ENCODE results near the gene GADL1. TPM values are rescaled to one million over a fixed set of nuclear protein-coding genes. Genes with fewer than 3 reads are reported as not detected.

The GADL1 gene
- total and polyA plus RNA-seq, 2 experiments from 2014 or later, result not detected

GRCh38 chr3:30681649-30682211, 212.7 kb downstream of the GADL1 start:
- Histone ChIP-seq H3K4me1 (ENCODE audit: insufficient read depth) (peaks cover 34% of the 10 kb centered on the region), H3K4me3 (0 out of 2 replicates have a peak overlapping the region, but pooled peaks have one; percentile 33), H2AFZ (peak overlapping the region; percentile 35), H4K20me1 (ENCODE audit: insufficient read depth) (no peaks in the 10 kb centered on the region), H3K9ac (peak overlapping the region; percentile 32), H3K27me3 (replicated peaks; ENCODE audit: insufficient read depth) (no peaks in the 10 kb centered on the region), H3K9me2 (ENCODE audit: insufficient read depth) (no peaks in the 10 kb centered on the region), H3K79me2 (ENCODE audit: insufficient read depth) (peaks cover 85% of the 10 kb centered on the region), H3K27ac (peak overlapping the region; percentile 51), H3K36me3 (ENCODE audit: low read depth) (peaks cover 52% of the 10 kb centered on the region), H3F3A (ENCODE audit: insufficient read depth) (peaks cover 40% of the 10 kb centered on the region), H3K4me2 (ENCODE audit: unreplicated experiment) (peak overlapping the region; percentile 63), H3K9me3 (ENCODE audit: low read depth) (no peaks in the 10 kb centered on the region)
- peak; percentile 60 for DNase-seq
- in situ Hi-C loops (cut with MboI), result no loop called here
- TF ChIP-seq EZH2phosphoT487 (IDR thresholded peaks at IDR 0.05; ENCODE audit: insufficient read depth, low read depth) (no peak), EZH2 (IDR thresholded peaks at IDR 0.05; ENCODE audit: insufficient read depth, poor library complexity, severe bottlenecking) (no peak)
- WGBS, 2 experiments (ENCODE audit: low coverage in 1 of 2, low lambda C conversion rate in 2 of 2, missing lambda C conversion rate in 2 of 2), result 18 to 29% methylated on average over 6 of the region's 6 CpGs

GRCh38 chr3:30680789-30681648, 213.4 kb downstream of the GADL1 start:
- H3K9me3 ChIP-seq (ENCODE audit: low read depth), result no peaks in the 10 kb centered on the region
- in situ Hi-C loops (cut with MboI), result no loop called here
- 12 to 22% methylated on average over 18 of the region's 18 CpGs for WGBS, 2 experiments (ENCODE audit: low coverage in 1 of 2, low lambda C conversion rate in 2 of 2, missing lambda C conversion rate in 2 of 2)
- peak overlapping the region; percentile 32 for H3K9ac ChIP-seq
- H3K27me3 ChIP-seq (replicated peaks; ENCODE audit: insufficient read depth), result no peaks in the 10 kb centered on the region
- H3K79me2 ChIP-seq (ENCODE audit: insufficient read depth), result peaks cover 85% of the 10 kb centered on the region
- DNase-seq, result peak; percentile 50
- no peaks in the 10 kb centered on the region for H3K9me2 ChIP-seq (ENCODE audit: insufficient read depth)
- H3F3A ChIP-seq (ENCODE audit: insufficient read depth), result peaks cover 42% of the 10 kb centered on the region
- H2AFZ ChIP-seq, result peak overlapping the region; percentile 35
- peak overlapping the region; percentile 63 for H3K4me2 ChIP-seq (ENCODE audit: unreplicated experiment)
- no peak for TF ChIP-seq EZH2phosphoT487 (IDR thresholded peaks at IDR 0.05; ENCODE audit: insufficient read depth, low read depth)
- H3K36me3 ChIP-seq (ENCODE audit: low read depth), result peaks cover 57% of the 10 kb centered on the region
- 0 out of 2 replicates have a peak overlapping the region, but pooled peaks have one; percentile 33 for H3K4me3 ChIP-seq
- peaks cover 31% of the 10 kb centered on the region for H3K4me1 ChIP-seq (ENCODE audit: insufficient read depth)
- no peaks in the 10 kb centered on the region for H4K20me1 ChIP-seq (ENCODE audit: insufficient read depth)
- H3K27ac ChIP-seq, result peak overlapping the region; percentile 51

GRCh38 chr3:30679045-30679444, 215.4 kb downstream of the GADL1 start:
- H3K79me2 ChIP-seq (ENCODE audit: insufficient read depth), result peaks cover 85% of the 10 kb centered on the region
- in situ Hi-C loops (cut with MboI), result loop anchor here (10.0 kb wide), 1 partner anchor 474 kb away; no protein-coding TSS in a partner anchor
- no peak overlapping the region for H2AFZ ChIP-seq
- H3K4me1 ChIP-seq (ENCODE audit: insufficient read depth), result peaks cover 30% of the 10 kb centered on the region
- peaks cover 66% of the 10 kb centered on the region for H3K36me3 ChIP-seq (ENCODE audit: low read depth)
- no peaks in the 10 kb centered on the region for H4K20me1 ChIP-seq (ENCODE audit: insufficient read depth)
- no peak for DNase-seq
- H3K27ac ChIP-seq, result no peak overlapping the region
- H3K4me2 ChIP-seq (ENCODE audit: unreplicated experiment), result no peak overlapping the region
- no peaks in the 10 kb centered on the region for H3K9me2 ChIP-seq (ENCODE audit: insufficient read depth)
- peaks cover 56% of the 10 kb centered on the region for H3F3A ChIP-seq (ENCODE audit: insufficient read depth)
- H3K4me3 ChIP-seq, result no peak overlapping the region
- no peak overlapping the region for H3K9ac ChIP-seq
- no peaks in the 10 kb centered on the region for H3K9me3 ChIP-seq (ENCODE audit: low read depth)
- TF ChIP-seq EZH2phosphoT487 (IDR thresholded peaks at IDR 0.05; ENCODE audit: insufficient read depth, low read depth) (no peak), EZH2 (IDR thresholded peaks at IDR 0.05; ENCODE audit: insufficient read depth, poor library complexity, severe bottlenecking) (no peak)
- no peaks in the 10 kb centered on the region for H3K27me3 ChIP-seq (replicated peaks; ENCODE audit: insufficient read depth)

GRCh38 chr3:30677347-30677685, 217.1 kb downstream of the GADL1 start:
- no peaks in the 10 kb centered on the region for H3K27me3 ChIP-seq (replicated peaks; ENCODE audit: insufficient read depth)
- H3K9me3 ChIP-seq (ENCODE audit: low read depth), result no peaks in the 10 kb centered on the region
- peaks cover 85% of the 10 kb centered on the region for H3K79me2 ChIP-seq (ENCODE audit: insufficient read depth)
- H3K4me1 ChIP-seq (ENCODE audit: insufficient read depth), result peaks cover 18% of the 10 kb centered on the region
- peaks cover 46% of the 10 kb centered on the region; the same call in 1 of the 2 replicates for H3F3A ChIP-seq (ENCODE audit: insufficient read depth)
- no peaks in the 10 kb centered on the region for H4K20me1 ChIP-seq (ENCODE audit: insufficient read depth)
- no peak overlapping the region for H3K27ac ChIP-seq
- H3K4me2 ChIP-seq (ENCODE audit: unreplicated experiment), result no peak overlapping the region
- no peaks in the 10 kb centered on the region for H3K9me2 ChIP-seq (ENCODE audit: insufficient read depth)
- WGBS, 2 experiments (ENCODE audit: low coverage in 1 of 2, low lambda C conversion rate in 2 of 2, missing lambda C conversion rate in 2 of 2), result 98% methylated on average over 8 of the region's 8 CpGs
- H3K9ac ChIP-seq, result no peak overlapping the region
- no peak overlapping the region for H2AFZ ChIP-seq
- in situ Hi-C loops (cut with MboI), result loop anchor here (10.0 kb wide), 1 partner anchor 473 kb away; no protein-coding TSS in a partner anchor
- TF ChIP-seq EZH2phosphoT487 (IDR thresholded peaks at IDR 0.05; ENCODE audit: insufficient read depth, low read depth) (no peak), EZH2 (IDR thresholded peaks at IDR 0.05; ENCODE audit: insufficient read depth, poor library complexity, severe bottlenecking) (no peak)
- no peak for DNase-seq
- peaks cover 74% of the 10 kb centered on the region for H3K36me3 ChIP-seq (ENCODE audit: low read depth)
- H3K4me3 ChIP-seq, result no peak overlapping the region
